Measurements from ENCODE around the gene SH3BP1. TPM values are rescaled to one million over a fixed set of nuclear protein-coding genes. Genes with fewer than 3 reads are reported as not detected.

The SH3BP1 gene
- total and polyA plus RNA-seq, 4 donors, result 14.8 to 20.2 (median 18.0) TPM

GRCh38 chr22:37633089-37633624, 6.3 kb upstream of the SH3BP1 start:
- Histone ChIP-seq H3K36me3 (ENCODE audit: control insufficient read depth in 4 of 4, insufficient read depth in 4 of 4, low read length in 4 of 4) (peaks cover 0 to 35% (median 16%) of the 10 kb centered on the region in 4 donors), H3K9me3 (ENCODE audit: control insufficient read depth in 4 of 4, insufficient read depth in 3 of 4, low read length in 3 of 4) (no peaks in the 10 kb centered on the region), H3K27ac (ENCODE audit: low read depth in 1 of 2, low read length in 1 of 2) (peak overlapping the region; percentile 55 to 63), H3K9ac (ENCODE audit: insufficient read depth in 1 of 2, low read length in 2 of 2) (peak overlapping the region in 1 of 2 donors; percentile 40), H3K4me1 (ENCODE audit: control insufficient read depth in 5 of 5, insufficient read depth in 5 of 5, low read length in 5 of 5) (peaks cover 7 to 62% (median 29%) of the 10 kb centered on the region in 5 donors), H3K4me3 (no peak overlapping the region), H3K27me3 (ENCODE audit: control insufficient read depth in 3 of 3, insufficient read depth in 3 of 3, low read length in 2 of 3) (no peaks in the 10 kb centered on the region)
- DNase-seq (no peak), ATAC-seq (ENCODE audit: insufficient read depth, low FRiP score) (no peak)
- WGBS, 2 donors, result 18 to 40% methylated on average over 11 of the region's 11 CpGs
- no peak for TF ChIP-seq CTCF (IDR thresholded peaks at IDR 0.05; ENCODE audit: control extremely low read depth, extremely low read depth)

- 6 to 9% methylated on average over 23 to 24 of the region's 24 CpGs for WGBS, 2 donors
- peak; percentile 83 for ATAC-seq (ENCODE audit: insufficient read depth, low FRiP score)
- peaks cover 0 to 33% (median 14%) of the 10 kb centered on the region in 4 donors for H3K36me3 ChIP-seq (ENCODE audit: control insufficient read depth in 4 of 4, insufficient read depth in 4 of 4, low read length in 4 of 4)
- no peak for TF ChIP-seq CTCF (IDR thresholded peaks at IDR 0.05; ENCODE audit: control extremely low read depth, extremely low read depth)
- no peaks in the 10 kb centered on the region for H3K9me3 ChIP-seq (ENCODE audit: control insufficient read depth in 4 of 4, insufficient read depth in 3 of 4, low read length in 3 of 4)
- peak overlapping the region; percentile 55 to 63 for H3K27ac ChIP-seq (ENCODE audit: low read depth in 1 of 2, low read length in 1 of 2)
- H3K4me3 ChIP-seq, result no peak overlapping the region
- H3K4me1 ChIP-seq (ENCODE audit: control insufficient read depth in 5 of 5, insufficient read depth in 5 of 5, low read length in 5 of 5), result peaks cover 7 to 68% (median 36%) of the 10 kb centered on the region in 5 donors
- peak overlapping the region; percentile 38 to 40 for H3K9ac ChIP-seq (ENCODE audit: insufficient read depth in 1 of 2, low read length in 2 of 2)
- DNase-seq, result peak; percentile 99
- no peaks in the 10 kb centered on the region for H3K27me3 ChIP-seq (ENCODE audit: control insufficient read depth in 3 of 3, insufficient read depth in 3 of 3, low read length in 2 of 3)
Observed at GRCh38 chr22:37633625-37634416, 5.6 kb upstream of the SH3BP1 start.

GRCh38 chr22:37634417-37634924, 5.0 kb upstream of the SH3BP1 start:
- H3K4me1 ChIP-seq (ENCODE audit: control insufficient read depth in 5 of 5, insufficient read depth in 5 of 5, low read length in 5 of 5), result peaks cover 7 to 71% (median 36%) of the 10 kb centered on the region in 5 donors
- H3K27me3 ChIP-seq (ENCODE audit: control insufficient read depth in 3 of 3, insufficient read depth in 3 of 3, low read length in 2 of 3), result no peaks in the 10 kb centered on the region
- peaks cover 0 to 27% (median 12%) of the 10 kb centered on the region in 4 donors for H3K36me3 ChIP-seq (ENCODE audit: control insufficient read depth in 4 of 4, insufficient read depth in 4 of 4, low read length in 4 of 4)
- TF ChIP-seq CTCF (IDR thresholded peaks at IDR 0.05; ENCODE audit: control extremely low read depth, extremely low read depth), result no peak
- DNase-seq, result no peak
- peak overlapping the region in 1 of 2 donors; percentile 55 for H3K27ac ChIP-seq (ENCODE audit: low read depth in 1 of 2, low read length in 1 of 2)
- H3K9ac ChIP-seq (ENCODE audit: insufficient read depth in 1 of 2, low read length in 2 of 2), result peak overlapping the region; percentile 38 to 45
- no peaks in the 10 kb centered on the region for H3K9me3 ChIP-seq (ENCODE audit: control insufficient read depth in 4 of 4, insufficient read depth in 3 of 4, low read length in 3 of 4)
- 22 to 36% methylated on average over 8 of the region's 8 CpGs for WGBS, 2 donors
- H3K4me3 ChIP-seq, result no peak overlapping the region
- no peak for ATAC-seq (ENCODE audit: insufficient read depth, low FRiP score)

Measured in lung (tissue), 12 donors.